Measurements from ENCODE around the gene HOXC5. TPM values are rescaled to one million over a fixed set of nuclear protein-coding genes. Genes with fewer than 3 reads are reported as not detected.
A peak's percentile ranks its signal among the peaks of the same experiment; 100 is the strongest.

The HOXC5 gene
- total RNA-seq, 1 donor from 2014 or later: 28.7 TPM

DNA sequence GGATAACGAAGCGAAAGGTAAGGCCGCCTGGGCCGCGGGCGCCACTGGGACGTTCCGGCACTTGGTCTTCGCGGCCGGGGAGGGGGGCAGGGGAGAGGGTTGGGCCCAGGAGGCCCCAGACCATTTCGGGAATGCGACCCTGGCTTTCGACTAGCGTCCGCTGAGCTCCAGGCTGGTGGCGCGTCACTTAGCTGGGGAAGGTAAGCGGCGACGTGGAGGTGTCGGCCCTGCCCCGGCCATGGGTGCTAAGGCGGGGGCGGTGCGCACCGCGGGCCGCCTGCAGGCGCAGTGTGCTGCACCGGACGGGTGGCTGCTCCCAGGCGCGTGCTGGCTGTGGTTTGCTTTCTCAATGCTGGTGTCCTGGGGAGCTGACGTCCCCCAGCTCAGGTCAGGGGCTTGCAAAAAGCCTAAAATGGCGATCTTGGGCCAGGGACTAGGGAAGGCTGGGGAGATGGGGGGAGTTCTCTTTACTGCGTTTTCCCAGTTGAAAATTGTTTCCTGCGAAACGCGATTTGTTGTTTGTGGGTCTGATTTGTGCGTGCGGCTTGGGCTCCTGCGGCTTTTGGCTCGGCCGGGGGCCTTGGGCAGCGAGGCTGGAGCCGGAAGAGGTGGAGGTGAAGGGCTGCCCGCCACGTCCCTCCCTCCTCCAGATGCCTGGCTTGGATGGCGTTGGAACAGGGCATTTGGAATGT, 46.7 kb upstream of the HOXC5 start:
- Mint-ChIP-seq H3K4me3 (peak overlapping the region; percentile 43), H3K9me3 (no peaks in the 10 kb centered on the region), H3K4me1 (peaks cover 19% of the 10 kb centered on the region), H3K36me3 (no peaks in the 10 kb centered on the region), H3K27ac (no peak overlapping the region), H3K27me3 (ENCODE audit: low read depth) (peaks cover 100% of the 10 kb centered on the region)
- no peak for DNase-seq (ENCODE audit: low spot score in 2 of 2, unreplicated experiment in 2 of 2)
- TF ChIP-seq, protein P1, sequence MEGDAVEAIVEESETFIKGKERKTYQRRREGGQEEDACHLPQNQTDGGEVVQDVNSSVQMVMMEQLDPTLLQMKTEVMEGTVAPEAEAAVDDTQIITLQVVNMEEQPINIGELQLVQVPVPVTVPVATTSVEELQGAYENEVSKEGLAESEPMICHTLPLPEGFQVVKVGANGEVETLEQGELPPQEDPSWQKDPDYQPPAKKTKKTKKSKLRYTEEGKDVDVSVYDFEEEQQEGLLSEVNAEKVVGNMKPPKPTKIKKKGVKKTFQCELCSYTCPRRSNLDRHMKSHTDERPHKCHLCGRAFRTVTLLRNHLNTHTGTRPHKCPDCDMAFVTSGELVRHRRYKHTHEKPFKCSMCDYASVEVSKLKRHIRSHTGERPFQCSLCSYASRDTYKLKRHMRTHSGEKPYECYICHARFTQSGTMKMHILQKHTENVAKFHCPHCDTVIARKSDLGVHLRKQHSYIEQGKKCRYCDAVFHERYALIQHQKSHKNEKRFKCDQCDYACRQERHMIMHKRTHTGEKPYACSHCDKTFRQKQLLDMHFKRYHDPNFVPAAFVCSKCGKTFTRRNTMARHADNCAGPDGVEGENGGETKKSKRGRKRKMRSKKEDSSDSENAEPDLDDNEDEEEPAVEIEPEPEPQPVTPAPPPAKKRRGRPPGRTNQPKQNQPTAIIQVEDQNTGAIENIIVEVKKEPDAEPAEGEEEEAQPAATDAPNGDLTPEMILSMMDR (IDR thresholded peaks at IDR 0.05; ENCODE audit: unreplicated experiment): no peak

GRCh38 chr12:53986686-53987483, 46.0 kb upstream of the HOXC5 start:
- peaks cover 100% of the 10 kb centered on the region for H3K27me3 Mint-ChIP-seq (ENCODE audit: low read depth)
- H3K36me3 Mint-ChIP-seq: no peaks in the 10 kb centered on the region
- H3K4me3 Mint-ChIP-seq: peak overlapping the region; percentile 43
- TF ChIP-seq, protein P1 (IDR thresholded peaks at IDR 0.05; ENCODE audit: unreplicated experiment): no peak
- H3K4me1 Mint-ChIP-seq: peaks cover 19% of the 10 kb centered on the region
- no peak overlapping the region for H3K27ac Mint-ChIP-seq
- DNase-seq (ENCODE audit: low spot score in 2 of 2, unreplicated experiment in 2 of 2): no peak
- no peaks in the 10 kb centered on the region for H3K9me3 Mint-ChIP-seq

GRCh38 chr12:53987787-53988230, 45.0 kb upstream of the HOXC5 start:
- Mint-ChIP-seq H3K27ac (no peak overlapping the region), H3K36me3 (no peaks in the 10 kb centered on the region), H3K27me3 (ENCODE audit: low read depth) (peaks cover 100% of the 10 kb centered on the region), H3K9me3 (no peaks in the 10 kb centered on the region), H3K4me1 (peaks cover 19% of the 10 kb centered on the region), H3K4me3 (no peak overlapping the region)
- TF ChIP-seq, protein P1 (IDR thresholded peaks at IDR 0.05; ENCODE audit: unreplicated experiment): no peak
- no peak for DNase-seq (ENCODE audit: low spot score in 2 of 2, unreplicated experiment in 2 of 2)

DNA sequence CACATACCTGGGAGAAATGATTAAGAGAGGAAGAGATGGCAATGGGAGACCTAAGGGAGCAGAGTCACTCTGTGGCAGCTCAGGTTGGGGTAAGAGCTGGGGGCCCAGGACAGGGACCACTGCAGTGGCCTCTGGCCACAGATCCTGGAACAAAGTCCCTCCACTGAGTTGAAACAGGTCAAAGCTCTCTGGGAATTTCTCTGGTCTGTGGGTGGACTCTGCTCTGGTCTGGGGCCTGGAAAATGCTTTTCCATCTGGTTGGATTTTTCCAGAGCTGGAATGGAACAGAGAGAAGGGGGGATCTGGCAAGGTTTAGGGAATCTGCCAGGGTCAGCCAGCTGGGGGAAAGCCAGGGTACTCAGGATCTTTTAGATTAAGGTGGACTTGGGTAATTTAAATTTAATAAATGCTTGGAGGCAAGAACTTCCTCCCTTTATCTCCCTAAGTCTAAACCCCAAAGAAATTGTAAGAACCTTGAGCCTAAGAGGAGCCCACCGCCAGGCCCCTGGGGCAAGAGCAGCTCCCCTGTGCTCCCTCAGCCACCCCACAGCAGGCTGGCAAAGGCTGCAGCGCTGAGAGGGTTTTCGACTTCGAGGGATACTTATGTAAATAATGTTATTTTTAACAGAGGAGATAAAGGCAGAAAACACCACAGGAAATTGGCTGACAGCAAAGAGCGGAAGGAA, 44.2 kb upstream of the HOXC5 start:
- H3K4me3 Mint-ChIP-seq: no peak overlapping the region
- TF ChIP-seq, protein P1 (IDR thresholded peaks at IDR 0.05; ENCODE audit: unreplicated experiment): no peak
- H3K36me3 Mint-ChIP-seq: no peaks in the 10 kb centered on the region
- peaks cover 19% of the 10 kb centered on the region for H3K4me1 Mint-ChIP-seq
- DNase-seq (ENCODE audit: low spot score in 2 of 2, unreplicated experiment in 2 of 2): no peak
- peaks cover 100% of the 10 kb centered on the region for H3K27me3 Mint-ChIP-seq (ENCODE audit: low read depth)
- no peak overlapping the region for H3K27ac Mint-ChIP-seq
- H3K9me3 Mint-ChIP-seq: no peaks in the 10 kb centered on the region

DNA sequence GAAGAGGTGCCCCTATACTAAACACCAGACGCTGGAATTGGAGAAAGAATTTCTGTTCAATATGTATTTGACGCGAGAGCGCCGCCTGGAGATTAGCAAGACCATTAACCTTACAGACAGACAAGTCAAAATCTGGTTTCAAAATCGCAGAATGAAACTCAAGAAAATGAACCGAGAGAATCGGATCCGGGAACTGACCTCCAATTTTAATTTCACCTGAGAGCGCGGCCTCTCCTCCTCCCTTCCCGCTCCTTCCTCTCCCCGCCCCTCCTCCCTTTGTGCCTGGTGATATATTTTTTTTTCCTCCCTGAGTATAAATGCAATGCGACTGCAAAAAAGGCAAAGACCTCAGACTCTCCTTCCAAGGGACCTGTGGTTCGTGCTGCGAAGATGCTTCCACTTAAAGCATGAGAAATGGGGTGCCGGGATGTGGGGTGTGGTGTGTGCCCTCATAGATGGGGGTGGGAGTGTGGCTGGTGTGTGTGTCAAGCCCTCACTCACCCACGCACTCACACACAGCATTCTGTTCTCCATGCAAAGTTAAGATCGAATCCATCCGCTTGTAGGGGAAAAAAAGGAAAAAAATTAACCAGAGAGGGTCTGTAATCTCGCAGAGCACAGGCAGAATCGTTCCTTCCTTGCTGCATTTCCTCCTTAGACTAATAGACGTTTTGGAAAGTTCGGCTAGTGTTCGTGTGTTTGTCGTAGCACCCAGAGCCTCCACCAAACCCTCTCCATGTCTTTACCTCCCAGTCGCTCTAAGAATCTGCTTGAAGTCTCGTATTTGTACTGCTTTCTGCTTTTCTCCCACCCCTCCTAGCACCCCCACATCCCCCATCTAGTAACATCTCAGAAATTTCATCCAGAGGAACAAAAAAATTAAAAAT, 43.4 kb upstream of the HOXC5 start:
- TF ChIP-seq, protein P1 (IDR thresholded peaks at IDR 0.05; ENCODE audit: unreplicated experiment): peak; percentile 37
- Mint-ChIP-seq H3K27me3 (ENCODE audit: low read depth) (peaks cover 100% of the 10 kb centered on the region), H3K27ac (no peak overlapping the region), H3K4me3 (no peak overlapping the region), H3K36me3 (no peaks in the 10 kb centered on the region), H3K4me1 (peaks cover 26% of the 10 kb centered on the region), H3K9me3 (no peaks in the 10 kb centered on the region)
- no peak for DNase-seq (ENCODE audit: low spot score in 2 of 2, unreplicated experiment in 2 of 2)

Measured in mesothelial cell of epicardium (in vitro differentiated cells).